Panc1 (cell line): ENCODE results near the gene C2orf66. TPM values are rescaled to one million over a fixed set of nuclear protein-coding genes. Genes with fewer than 3 reads are reported as not detected.
A peak's percentile ranks its signal among the peaks of the same experiment; 100 is the strongest.

Experiments used
- ATAC-seq: fragments of 200-7000 bp; cut with Tn5 transposase; 2 replicates; pipeline ENCODE4 v1.9.1; 2020; ENCODE audit warnings: mild to moderate bottlenecking, moderate library complexity
- BruUV-seq: library from RNA; stranded (reverse); fragments of 400-500 nt; replicated peaks from 2 replicates; lab custom pipeline; 2021; lab: Mats Ljungman, UMichigan
- CTCF ChIA-PET: fragments of 300-600 bp; sonication (Branson Sonifier 250); formaldehyde crosslinking; loops from one replicate; lab custom pipeline; 2022; ENCODE audit warnings: antibody characterized with exemption; lab: Charles Lee
- POLR2A ChIA-PET: fragments of 300-600 bp; sonication (Branson Sonifier 250); formaldehyde crosslinking; loops from one replicate; lab custom pipeline; 2022; ENCODE audit warnings: antibody characterized with exemption; lab: Charles Lee
- DNase-seq: peaks from one replicate; pipeline ENCODE4 v3.0.0-alpha.2; 2010; ENCODE audit warnings: low read depth, low spot score
- H3K27ac ChIP-seq: 2 replicates; pipeline ENCODE4 v1.5.1; 2011; ENCODE audit warnings: mild to moderate bottlenecking, low read length, inconsistent platforms
- H3K27me3 ChIP-seq: fragments of 200-500 bp; sonication (Bioruptor generic); 2 replicates; pipeline ENCODE4 v1.6.0; 2014; ENCODE audit warnings: low read length, inconsistent platforms; ENCODE audit not compliant: control insufficient read depth, insufficient read depth
- H3K36me3 ChIP-seq: fragments of 200-500 bp; sonication (Bioruptor generic); 2 replicates; pipeline ENCODE4 v1.5.1; 2014; ENCODE audit warnings: inconsistent platforms, mild to moderate bottlenecking, low read length, moderate library complexity; ENCODE audit not compliant: control insufficient read depth, insufficient read depth
- H3K4me1 ChIP-seq: 2 replicates; pipeline ENCODE4 v1.5.1; 2011; ENCODE audit warnings: inconsistent platforms, mild to moderate bottlenecking, low read length, moderate library complexity; ENCODE audit not compliant: control insufficient read depth, insufficient read depth
- H3K4me3 ChIP-seq, 2 experiments: 2 replicates each; pipeline ENCODE4 v1.5.1; 2011 to 2012; ENCODE audit warnings: low read depth in 2 of 2, low read length in 2 of 2, mild to moderate bottlenecking in 2 of 2, inconsistent platforms in 1 of 2, moderate library complexity in 1 of 2
- H3K9me3 ChIP-seq: fragments of 200-500 bp; sonication (Bioruptor generic); 2 replicates; pipeline ENCODE4 v1.5.1; 2014; ENCODE audit warnings: low read depth, mild to moderate bottlenecking, inconsistent platforms, low read length, moderate library complexity; ENCODE audit not compliant: control insufficient read depth, insufficient read depth
- POLR2AphosphoS5 ChIP-seq: IDR thresholded peaks from 2 replicates; pipeline ENCODE4 v1.6.1; 2012; ENCODE audit warnings: mild to moderate bottlenecking, low read depth, low read length, moderate library complexity
- SIN3A ChIP-seq: IDR thresholded peaks from 2 replicates; pipeline ENCODE4 v1.6.1; 2012; ENCODE audit warnings: low read depth, mild to moderate bottlenecking, low read length, moderate library complexity, borderline replicate concordance; ENCODE audit not compliant: insufficient read depth
- TCF7L2 ChIP-seq: IDR thresholded peaks from 2 replicates; pipeline ENCODE4 v1.6.1; 2011; ENCODE audit warnings: mild to moderate bottlenecking, low read depth, low read length, inconsistent platforms
- in situ Hi-C: cut with HindIII; loops from 2 replicates; pipeline ENCODE4 v1.10.0; 2016; ENCODE audit warnings: low sequenced_read_pairs, low pct_unique_long_range_greater_than_20kb
- intact Hi-C: fragments of 100-400 bp; cut with micrococcal nuclease; formaldehyde crosslinking; loops from one replicate; pipeline ENCODE4 v1.10.0; 2022; ENCODE audit not compliant: unreplicated experiment
- total RNA-seq: library from RNA; stranded (reverse); gene quantifications from one replicate; pipeline ENCODE4 v1.2.1, GENCODE V29; 2021; ENCODE audit not compliant: unreplicated experiment
- TF ChIP-seq, protein P1 (sequence below): fragments of 450-650 bp; IDR thresholded peaks from 2 replicates; pipeline ENCODE4 v1.5.1; 2017; ENCODE audit warnings: mild to moderate bottlenecking
- TF ChIP-seq, protein P2 (sequence below), 2 experiments: IDR thresholded peaks; 2 replicates each; pipeline ENCODE4 v1.6.1; 2011 to 2012; ENCODE audit warnings: low read depth in 2 of 2, control low read depth in 1 of 2, low read length in 1 of 2, mild to moderate bottlenecking in 1 of 2, moderate library complexity in 1 of 2; ENCODE audit not compliant: insufficient read depth in 1 of 2

C2orf66 gene
- total RNA-seq, 1 experiment from 2014 or later: 0.33 TPM

DNA sequence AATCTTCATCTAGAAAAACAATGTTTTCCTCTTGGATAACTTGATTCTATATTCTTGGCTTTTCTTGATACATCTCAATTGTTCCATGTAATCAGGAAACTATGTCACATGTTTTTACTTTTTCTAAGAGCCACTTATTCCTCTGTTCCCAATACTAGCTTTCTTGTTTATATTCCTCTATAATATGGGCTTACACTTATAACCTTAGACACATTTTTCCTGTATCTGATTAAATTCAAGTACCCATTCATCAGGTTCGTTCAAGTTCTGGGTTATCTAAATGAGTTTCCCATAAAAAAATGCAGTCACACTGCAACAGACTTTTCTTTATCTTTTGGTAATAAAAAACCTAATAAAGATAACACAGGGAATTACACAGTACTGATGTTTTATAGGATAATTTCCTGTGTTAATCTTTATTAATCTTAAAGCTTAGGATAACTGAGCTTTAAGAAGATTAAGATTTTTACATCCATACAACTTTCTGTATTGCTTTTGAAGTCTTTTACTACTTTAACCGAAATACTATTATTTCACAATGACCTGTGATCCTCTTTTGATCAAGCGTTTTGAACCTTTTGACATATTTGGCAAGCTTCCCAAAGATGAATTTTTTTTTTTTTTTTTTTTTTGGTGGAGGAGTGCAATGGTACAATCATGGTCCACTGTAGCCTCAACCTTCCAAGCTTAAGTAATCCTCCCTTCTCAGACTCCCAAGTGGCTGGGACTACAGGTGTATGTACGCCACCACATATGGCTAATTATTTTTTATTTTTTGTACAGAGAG is 44.3 kb upstream of the C2orf66 start:
- Histone ChIP-seq H3K36me3 (no peaks in the 10 kb centered on the region), H3K9me3 (no peaks in the 10 kb centered on the region), H3K27me3 (no peaks in the 10 kb centered on the region), H3K27ac (no peak overlapping the region), H3K4me3 (no peak overlapping the region), H3K4me1 (peaks cover 6% of the 10 kb centered on the region; the same call in 1 of the 2 replicates)
- no TSS peak for BruUV-seq
- ChIA-PET POLR2A (interaction anchor here (0.6 kb wide), 2 partner anchors 10 to 32 kb away, joined by 3 to 8 read pairs; no protein-coding TSS in a partner anchor), CTCF (no interaction called here)
- peak; percentile 59; the same call in 1 of the 2 replicates for ATAC-seq
- DNase-seq: no peak
- in situ Hi-C loops: no loop called here
- intact Hi-C loops: no loop called here
- TF ChIP-seq TCF7L2: peak; percentile 96
- TF ChIP-seq, protein P1, sequence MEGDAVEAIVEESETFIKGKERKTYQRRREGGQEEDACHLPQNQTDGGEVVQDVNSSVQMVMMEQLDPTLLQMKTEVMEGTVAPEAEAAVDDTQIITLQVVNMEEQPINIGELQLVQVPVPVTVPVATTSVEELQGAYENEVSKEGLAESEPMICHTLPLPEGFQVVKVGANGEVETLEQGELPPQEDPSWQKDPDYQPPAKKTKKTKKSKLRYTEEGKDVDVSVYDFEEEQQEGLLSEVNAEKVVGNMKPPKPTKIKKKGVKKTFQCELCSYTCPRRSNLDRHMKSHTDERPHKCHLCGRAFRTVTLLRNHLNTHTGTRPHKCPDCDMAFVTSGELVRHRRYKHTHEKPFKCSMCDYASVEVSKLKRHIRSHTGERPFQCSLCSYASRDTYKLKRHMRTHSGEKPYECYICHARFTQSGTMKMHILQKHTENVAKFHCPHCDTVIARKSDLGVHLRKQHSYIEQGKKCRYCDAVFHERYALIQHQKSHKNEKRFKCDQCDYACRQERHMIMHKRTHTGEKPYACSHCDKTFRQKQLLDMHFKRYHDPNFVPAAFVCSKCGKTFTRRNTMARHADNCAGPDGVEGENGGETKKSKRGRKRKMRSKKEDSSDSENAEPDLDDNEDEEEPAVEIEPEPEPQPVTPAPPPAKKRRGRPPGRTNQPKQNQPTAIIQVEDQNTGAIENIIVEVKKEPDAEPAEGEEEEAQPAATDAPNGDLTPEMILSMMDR: no peak

DNA sequence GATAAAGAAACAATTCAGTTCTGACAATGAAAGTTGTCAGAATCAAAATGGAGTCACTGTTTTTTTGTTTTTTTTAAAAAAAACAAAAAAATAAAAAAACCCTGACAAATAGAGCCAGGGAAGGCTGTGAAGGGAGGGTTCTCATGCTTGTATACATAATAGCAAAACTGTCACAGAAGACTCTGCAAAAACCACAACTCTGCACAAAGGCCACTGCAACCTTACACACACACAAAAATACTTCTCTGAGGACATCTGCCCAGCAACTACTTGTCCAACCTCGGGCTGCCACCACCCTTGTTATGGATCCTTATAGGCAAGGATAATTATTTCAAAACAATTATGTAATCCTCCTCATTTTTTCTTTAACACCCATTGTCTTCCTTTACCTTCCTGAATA is 41.9 kb upstream of the C2orf66 start:
- Histone ChIP-seq H3K4me1 (peaks cover 6% of the 10 kb centered on the region; the same call in 1 of the 2 replicates), H3K27ac (no peak overlapping the region), H3K27me3 (no peaks in the 10 kb centered on the region), H3K36me3 (peaks cover 4% of the 10 kb centered on the region; the same call in 1 of the 2 replicates), H3K9me3 (no peaks in the 10 kb centered on the region), H3K4me3 (no peak overlapping the region)
- in situ Hi-C loops (no loop called here), intact Hi-C loops (no loop called here)
- ATAC-seq: no peak
- TF ChIP-seq, protein P2, sequence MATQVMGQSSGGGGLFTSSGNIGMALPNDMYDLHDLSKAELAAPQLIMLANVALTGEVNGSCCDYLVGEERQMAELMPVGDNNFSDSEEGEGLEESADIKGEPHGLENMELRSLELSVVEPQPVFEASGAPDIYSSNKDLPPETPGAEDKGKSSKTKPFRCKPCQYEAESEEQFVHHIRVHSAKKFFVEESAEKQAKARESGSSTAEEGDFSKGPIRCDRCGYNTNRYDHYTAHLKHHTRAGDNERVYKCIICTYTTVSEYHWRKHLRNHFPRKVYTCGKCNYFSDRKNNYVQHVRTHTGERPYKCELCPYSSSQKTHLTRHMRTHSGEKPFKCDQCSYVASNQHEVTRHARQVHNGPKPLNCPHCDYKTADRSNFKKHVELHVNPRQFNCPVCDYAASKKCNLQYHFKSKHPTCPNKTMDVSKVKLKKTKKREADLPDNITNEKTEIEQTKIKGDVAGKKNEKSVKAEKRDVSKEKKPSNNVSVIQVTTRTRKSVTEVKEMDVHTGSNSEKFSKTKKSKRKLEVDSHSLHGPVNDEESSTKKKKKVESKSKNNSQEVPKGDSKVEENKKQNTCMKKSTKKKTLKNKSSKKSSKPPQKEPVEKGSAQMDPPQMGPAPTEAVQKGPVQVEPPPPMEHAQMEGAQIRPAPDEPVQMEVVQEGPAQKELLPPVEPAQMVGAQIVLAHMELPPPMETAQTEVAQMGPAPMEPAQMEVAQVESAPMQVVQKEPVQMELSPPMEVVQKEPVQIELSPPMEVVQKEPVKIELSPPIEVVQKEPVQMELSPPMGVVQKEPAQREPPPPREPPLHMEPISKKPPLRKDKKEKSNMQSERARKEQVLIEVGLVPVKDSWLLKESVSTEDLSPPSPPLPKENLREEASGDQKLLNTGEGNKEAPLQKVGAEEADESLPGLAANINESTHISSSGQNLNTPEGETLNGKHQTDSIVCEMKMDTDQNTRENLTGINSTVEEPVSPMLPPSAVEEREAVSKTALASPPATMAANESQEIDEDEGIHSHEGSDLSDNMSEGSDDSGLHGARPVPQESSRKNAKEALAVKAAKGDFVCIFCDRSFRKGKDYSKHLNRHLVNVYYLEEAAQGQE (IDR thresholded peaks at IDR 0.05; ENCODE audit: insufficient read depth in 1 of 2, low read depth in 2 of 2, low read length in 1 of 2): no peak
- TF ChIP-seq SIN3A (no peak), POLR2AphosphoS5 (no peak)
- DNase-seq: no peak
- ChIA-PET CTCF (no interaction called here), POLR2A (no interaction called here)
- BruUV-seq: no TSS peak

DNA sequence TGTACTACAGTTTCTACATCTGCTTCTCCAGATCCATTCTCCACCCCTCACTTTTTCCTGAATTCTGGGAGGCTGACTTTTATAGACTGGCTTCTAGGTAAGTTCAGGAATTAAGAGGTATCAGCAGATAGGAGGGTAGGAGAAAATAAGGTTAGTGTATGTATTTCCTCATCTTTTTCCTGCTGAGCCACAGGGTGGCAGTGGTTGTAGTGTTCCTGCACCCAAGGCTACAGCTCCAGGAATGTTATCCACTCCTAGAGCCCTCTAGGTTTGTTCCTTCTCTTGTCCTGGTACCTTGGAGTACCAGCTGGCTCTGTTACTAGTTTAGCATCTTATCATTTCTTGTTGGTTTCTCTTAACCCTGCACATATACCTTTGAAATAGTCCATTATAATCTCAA is 40.7 kb upstream of the C2orf66 start:
- DNase-seq (peak; percentile 2), ATAC-seq (peak; percentile 92)
- TF ChIP-seq, protein P1: peak; percentile 71
- no peak for TF ChIP-seq POLR2AphosphoS5
- no TSS peak for BruUV-seq
- H3K36me3 ChIP-seq: peaks cover 8% of the 10 kb centered on the region
- in situ Hi-C loops (no loop called here), intact Hi-C loops (no loop called here)
- H3K27me3 ChIP-seq: no peaks in the 10 kb centered on the region
- H3K9me3 ChIP-seq: no peaks in the 10 kb centered on the region
- peaks cover 6% of the 10 kb centered on the region; the same call in 1 of the 2 replicates for H3K4me1 ChIP-seq
- POLR2A ChIA-PET: no interaction called here
- no peak overlapping the region for H3K27ac ChIP-seq
- CTCF ChIA-PET: no interaction called here
- no peak overlapping the region for H3K4me3 ChIP-seq
